ENCODE measurements around the gene CD180.

DNA sequence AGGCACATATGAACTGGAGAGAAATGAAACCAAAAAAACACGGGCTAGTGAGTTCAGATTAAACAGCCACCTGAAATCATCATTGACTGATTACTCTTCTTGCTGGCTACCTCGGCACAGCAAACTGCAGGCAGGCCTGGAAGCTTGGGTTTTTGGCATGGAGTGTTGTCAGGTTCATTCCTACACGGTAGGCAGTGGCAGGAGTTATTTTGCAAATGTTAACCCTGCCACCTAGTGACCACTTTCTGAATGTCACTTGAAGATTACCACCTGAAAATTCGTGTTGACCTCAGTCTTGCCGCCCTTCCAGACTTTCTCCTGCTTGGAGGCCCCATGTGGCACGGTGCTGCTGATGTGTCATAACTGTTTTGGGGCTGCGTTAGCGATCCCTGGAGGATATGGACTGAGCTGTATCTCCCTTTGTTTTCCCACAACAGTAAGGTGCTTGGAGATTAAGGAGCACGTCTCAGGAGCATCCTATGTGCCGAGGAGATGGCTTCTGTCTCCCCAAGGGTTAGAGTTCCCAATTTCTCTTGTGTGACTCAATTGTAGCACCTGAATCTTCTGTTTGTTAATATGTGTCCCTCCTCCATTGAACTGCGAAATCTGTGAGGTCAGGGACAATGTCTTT is 12.7 kb upstream of the CD180 start:
- no peak for TF ChIP-seq ELF4 (IDR thresholded peaks at IDR 0.05)
- TF ChIP-seq BHLHE40 (IDR thresholded peaks at IDR 0.05; ENCODE audit: borderline replicate concordance): no peak
- TF ChIP-seq TARDBP (IDR thresholded peaks at IDR 0.05): no peak

All from HEK293T (cell line).